Right lobe of liver (tissue), 6 donors: ENCODE results near the gene SIGLEC15. TPM values are rescaled to one million over a fixed set of nuclear protein-coding genes. Genes with fewer than 3 reads are reported as not detected.

Source experiments
- ATAC-seq, 4 donors: fragments of 200-7000 bp; cut with Tn5 transposase; one replicate each; pipeline ENCODE4 v1.9.1; 2020; ENCODE audit warnings: mild to moderate bottlenecking in 4 of 4, moderate library complexity in 4 of 4
- DNase-seq, 3 donors: peaks; one replicate each; pipeline ENCODE4 v3.0.0-alpha.2; 2020
- H3K27ac ChIP-seq, 3 donors: fragments of 200-600 bp; one replicate each; pipeline ENCODE4 v1.8.0; 2022
- H3K27me3 ChIP-seq, 2 donors: fragments of 200-600 bp; one replicate each; pipeline ENCODE4 v1.8.0; 2022
- H3K36me3 ChIP-seq, 4 donors: fragments of 200-600 bp; sonication (generic) in 1 of 4; one replicate each; pipeline versions ENCODE4 v1.5.1 to v1.8.0; 2017 to 2022; ENCODE audit warnings: control low read depth in 1 of 4
- H3K4me1 ChIP-seq, 4 donors: fragments of 200-600 bp; sonication (generic) in 1 of 4; one replicate each; pipeline versions ENCODE4 v1.5.1 to v1.8.0; 2017 to 2022; ENCODE audit warnings: control low read depth in 1 of 4
- H3K4me3 ChIP-seq, 3 donors: fragments of 200-600 bp; one replicate each; pipeline ENCODE4 v1.8.0; 2022
- H3K9me3 ChIP-seq, 4 donors: fragments of 200-600 bp; sonication (generic) in 1 of 4; one replicate each; pipeline versions ENCODE4 v1.5.1 to v1.8.0; 2017 to 2022; ENCODE audit warnings: control low read depth in 1 of 4
- CTCF ChIP-seq, 4 donors: fragments of 200-600 bp in 3 of 4; fragments of 450-650 bp in 1 of 4; IDR thresholded peaks; one replicate each; pipeline versions ENCODE4 v1.5.1 to v1.8.0; 2016 to 2022; ENCODE audit warnings: antibody characterized with exemption in 4 of 4, mild to moderate bottlenecking in 2 of 4
- POLR2A ChIP-seq: fragments of 450-650 bp; IDR thresholded peaks from one replicate; pipeline ENCODE4 v1.6.1; 2017; ENCODE audit warnings: antibody characterized with exemption, mild to moderate bottlenecking
- WGBS: methylation state at CpG from one replicate; pipeline ENCODE4 v1.1.6; 2018; ENCODE audit warnings: low coverage, low lambda C conversion rate; ENCODE audit not compliant: insufficient coverage; ENCODE audit errors: missing lambda C conversion rate; 5-methylcytosine and 5-hydroxymethylcytosine counted together
- intact Hi-C, 2 donors: fragments of 100-400 bp; cut with DNase I; formaldehyde crosslinking; loops; one replicate each; pipeline versions ENCODE4 v1.11.2 to v1.14.1; 2022
- total RNA-seq, 6 experiments: library from RNA; depleted of rRNA in 2 of 6; stranded (reverse); fragments of >200 nt in 2 of 6; fragmentation: NEBNext Ultra II Directional in 3 of 6; extraction: Animal tissue kit (Norgen Biotek cat#: 25700) in 3 of 6; gene quantifications; one replicate each; pipeline versions ENCODE4 v1.1.0 to v1.2.4, GENCODE V29; 2016 to 2023
- donor health status: DM: no; HTN: yes; CAD: no.
- donor health status: DM: no; HTN: no; CAD: no.
- donor health status: DM: no; HTN: no; CAD: no.
- donor health status: DM: no; HTN: yes; CAD: no.
- donor health status: DM: no; HTN: yes; CAD: no.

The SIGLEC15 gene
- total RNA-seq, 6 experiments from 2014 or later: 0.12 to 0.35 (median 0.19) TPM; not detected in 2

GRCh38 chr18:45839414-45840395, 14.2 kb downstream of the SIGLEC15 start:
- H3K36me3 ChIP-seq: no peaks in the 10 kb centered on the region
- no peaks in the 10 kb centered on the region for H3K9me3 ChIP-seq
- TF ChIP-seq CTCF (IDR thresholded peaks at IDR 0.05) (peak; percentile 62 to 67 (median 65)), POLR2A (no peak)
- no peaks in the 10 kb centered on the region for H3K27me3 ChIP-seq
- H3K4me3 ChIP-seq: no peak overlapping the region
- peak in 2 of 3 donors; percentile 61 to 69 for DNase-seq
- H3K27ac ChIP-seq: no peak overlapping the region
- peak; percentile 74 to 88 (median 82) for ATAC-seq
- 36% methylated on average over 7 of the region's 13 CpGs for WGBS
- intact Hi-C loops: loop anchor here (10.0 kb wide), 1 partner anchor 115 kb away; the partner anchor contains the start of gene SLC14A1 (in 2 of the 2)
- peaks cover 0 to 9% (median 0%) of the 10 kb centered on the region in 4 donors for H3K4me1 ChIP-seq

GRCh38 chr18:45841060-45841764, 15.7 kb downstream of the SIGLEC15 start:
- DNase-seq (no peak), ATAC-seq (no peak)
- intact Hi-C loops: loop anchor here in 1 of 2 donors (10.0 kb wide), 1 partner anchor 116 kb away; the partner anchor contains the start of gene SLC14A1

GRCh38 chr18:45841765-45842442, 16.4 kb downstream of the SIGLEC15 start:
- H3K27me3 ChIP-seq: no peaks in the 10 kb centered on the region
- no peak for ATAC-seq
- TF ChIP-seq CTCF (IDR thresholded peaks at IDR 0.05) (no peak), POLR2A (no peak)
- no peak for DNase-seq
- no peak overlapping the region for H3K4me3 ChIP-seq
- H3K9me3 ChIP-seq: no peaks in the 10 kb centered on the region
- peaks cover 0 to 9% (median 0%) of the 10 kb centered on the region in 4 donors for H3K4me1 ChIP-seq
- no peak overlapping the region for H3K27ac ChIP-seq
- WGBS: 100% methylated on average over 2 of the region's 12 CpGs
- intact Hi-C loops: loop anchor here in 1 of 2 donors (10.0 kb wide), 1 partner anchor 117 kb away; the partner anchor contains the start of gene SLC14A1
- H3K36me3 ChIP-seq: no peaks in the 10 kb centered on the region

More at GRCh38 chr18:45841060-45841764, 15.7 kb downstream of the SIGLEC15 start:
- Histone ChIP-seq H3K4me3 (no peak overlapping the region), H3K4me1 (peaks cover 0 to 9% (median 0%) of the 10 kb centered on the region in 4 donors), H3K36me3 (no peaks in the 10 kb centered on the region), H3K9me3 (no peaks in the 10 kb centered on the region), H3K27ac (no peak overlapping the region), H3K27me3 (no peaks in the 10 kb centered on the region)
- TF ChIP-seq POLR2A (no peak), CTCF (IDR thresholded peaks at IDR 0.05) (no peak)
- 75% methylated on average over 14 of the region's 17 CpGs for WGBS

GRCh38 chr18:45843019-45843418, 17.5 kb downstream of the SIGLEC15 start:
- intact Hi-C loops: loop anchor here in 1 of 2 donors (10.0 kb wide), 1 partner anchor 118 kb away; the partner anchor contains the start of gene SLC14A1
- no peak overlapping the region for H3K4me3 ChIP-seq
- no CpG with 5 or more reads among the region's 9 CpGs for WGBS
- DNase-seq: no peak
- H3K27ac ChIP-seq: no peak overlapping the region
- H3K27me3 ChIP-seq: no peaks in the 10 kb centered on the region
- TF ChIP-seq CTCF (IDR thresholded peaks at IDR 0.05): no peak
- no peak for TF ChIP-seq POLR2A
- no peaks in the 10 kb centered on the region for H3K36me3 ChIP-seq
- no peaks in the 10 kb centered on the region for H3K9me3 ChIP-seq
- ATAC-seq: no peak
- peaks cover 0 to 9% (median 0%) of the 10 kb centered on the region in 4 donors for H3K4me1 ChIP-seq
